ENCODE measurements around the gene ACYP1.

DNA sequence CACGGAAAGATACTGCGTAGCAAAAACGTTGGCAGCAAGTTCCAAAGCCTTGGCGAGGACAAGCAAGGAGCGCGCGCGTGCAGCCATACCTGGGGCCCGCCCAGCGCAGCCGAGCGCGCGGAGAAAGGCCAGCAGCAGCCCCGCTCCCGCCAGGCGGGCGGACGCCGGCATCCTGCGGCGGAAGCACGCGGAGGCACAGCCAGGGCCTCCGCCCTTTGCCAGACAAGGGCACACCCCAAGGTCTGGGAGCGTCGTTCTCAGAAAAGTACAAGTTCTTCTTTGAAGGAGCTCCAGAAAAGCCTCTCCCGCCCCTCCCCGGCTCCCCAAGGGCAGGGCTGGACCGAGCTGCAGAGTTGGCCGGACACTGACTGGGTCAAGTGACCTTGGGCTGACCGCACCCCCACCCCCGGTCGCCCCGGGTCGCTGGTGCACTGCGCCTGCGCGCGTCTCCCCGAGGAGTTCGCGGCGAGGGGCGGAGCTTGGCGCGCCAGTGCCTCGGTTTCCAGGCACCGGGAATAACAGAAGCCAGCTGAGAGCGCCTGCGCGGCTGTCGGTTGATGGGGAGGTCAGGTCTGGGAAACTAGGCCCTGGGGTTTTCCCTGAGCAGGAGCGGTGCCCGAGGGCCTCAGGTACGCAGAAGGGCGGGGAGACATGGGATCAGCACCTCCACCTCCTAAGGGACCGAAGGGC is 5.4 kb upstream of the ACYP1 start, which contains the start of gene ZC2HC1C:
- TF ChIP-seq, protein P1, sequence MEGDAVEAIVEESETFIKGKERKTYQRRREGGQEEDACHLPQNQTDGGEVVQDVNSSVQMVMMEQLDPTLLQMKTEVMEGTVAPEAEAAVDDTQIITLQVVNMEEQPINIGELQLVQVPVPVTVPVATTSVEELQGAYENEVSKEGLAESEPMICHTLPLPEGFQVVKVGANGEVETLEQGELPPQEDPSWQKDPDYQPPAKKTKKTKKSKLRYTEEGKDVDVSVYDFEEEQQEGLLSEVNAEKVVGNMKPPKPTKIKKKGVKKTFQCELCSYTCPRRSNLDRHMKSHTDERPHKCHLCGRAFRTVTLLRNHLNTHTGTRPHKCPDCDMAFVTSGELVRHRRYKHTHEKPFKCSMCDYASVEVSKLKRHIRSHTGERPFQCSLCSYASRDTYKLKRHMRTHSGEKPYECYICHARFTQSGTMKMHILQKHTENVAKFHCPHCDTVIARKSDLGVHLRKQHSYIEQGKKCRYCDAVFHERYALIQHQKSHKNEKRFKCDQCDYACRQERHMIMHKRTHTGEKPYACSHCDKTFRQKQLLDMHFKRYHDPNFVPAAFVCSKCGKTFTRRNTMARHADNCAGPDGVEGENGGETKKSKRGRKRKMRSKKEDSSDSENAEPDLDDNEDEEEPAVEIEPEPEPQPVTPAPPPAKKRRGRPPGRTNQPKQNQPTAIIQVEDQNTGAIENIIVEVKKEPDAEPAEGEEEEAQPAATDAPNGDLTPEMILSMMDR (IDR thresholded peaks at IDR 0.05), result no peak
- TF ChIP-seq POLR2AphosphoS5 (IDR thresholded peaks at IDR 0.05) (peak; percentile 51 to 71 (median 68)), POLR2A (IDR thresholded peaks at IDR 0.05) (peak; percentile 69), EP300 (IDR thresholded peaks at IDR 0.05; ENCODE audit: low read depth) (peak; percentile 29)
